AG10803 (cell line): ENCODE measurements around the gene EHF.

Experiments
- DNase-seq: peaks from one replicate; pipeline ENCODE4 v3.0.0; 2010; ENCODE audit warnings: low read depth
- H3K4me3 ChIP-seq: 2 replicates; pipeline ENCODE4 v1.5.1; 2011; ENCODE audit warnings: mild to moderate bottlenecking, low read length, control low read depth
- CTCF ChIP-seq: conservative IDR thresholded peaks from 2 replicates; pipeline ENCODE4 v1.5.1; 2011; ENCODE audit warnings: mild to moderate bottlenecking, low read length, control low read depth, inconsistent platforms

The EHF gene

GRCh38 chr11:34667810-34668582 is 47.1 kb downstream of the EHF start:
- no peak for DNase-seq
- TF ChIP-seq CTCF = no peak
- H3K4me3 ChIP-seq = no peak overlapping the region

GRCh38 chr11:34668583-34669053 is 47.7 kb downstream of the EHF start:
- TF ChIP-seq CTCF = no peak
- H3K4me3 ChIP-seq = no peak overlapping the region
- no peak for DNase-seq

GRCh38 chr11:34669458-34669857 is 48.6 kb downstream of the EHF start:
- H3K4me3 ChIP-seq = no peak overlapping the region
- no peak for TF ChIP-seq CTCF
- DNase-seq = no peak

GRCh38 chr11:34671117-34671516 is 50.2 kb downstream of the EHF start:
- no peak for TF ChIP-seq CTCF
- DNase-seq = no peak

GRCh38 chr11:34671946-34672345 is 51.1 kb downstream of the EHF start:
- DNase-seq = no peak
- TF ChIP-seq CTCF = no peak
- H3K4me3 ChIP-seq = no peak overlapping the region

More at GRCh38 chr11:34671117-34671516, 50.2 kb downstream of the EHF start:
- H3K4me3 ChIP-seq = no peak overlapping the region

GRCh38 chr11:34674038-34674437 is 53.1 kb downstream of the EHF start:
- no peak for DNase-seq
- no peak overlapping the region for H3K4me3 ChIP-seq
- no peak for TF ChIP-seq CTCF

- no peak for TF ChIP-seq CTCF
- no peak overlapping the region for H3K4me3 ChIP-seq
- DNase-seq = no peak
Measured at GRCh38 chr11:34676227-34676626, 55.3 kb downstream of the EHF start.
